Measurements from ENCODE around the gene SKI.
A peak's percentile ranks its signal among the peaks of the same experiment; 100 is the strongest.
"Not testable (repeated sequence)": the region's sequence is repeated elsewhere in the genome, so short reads cannot be mapped to it uniquely, and the experiment has no call there.

SKI gene

DNA sequence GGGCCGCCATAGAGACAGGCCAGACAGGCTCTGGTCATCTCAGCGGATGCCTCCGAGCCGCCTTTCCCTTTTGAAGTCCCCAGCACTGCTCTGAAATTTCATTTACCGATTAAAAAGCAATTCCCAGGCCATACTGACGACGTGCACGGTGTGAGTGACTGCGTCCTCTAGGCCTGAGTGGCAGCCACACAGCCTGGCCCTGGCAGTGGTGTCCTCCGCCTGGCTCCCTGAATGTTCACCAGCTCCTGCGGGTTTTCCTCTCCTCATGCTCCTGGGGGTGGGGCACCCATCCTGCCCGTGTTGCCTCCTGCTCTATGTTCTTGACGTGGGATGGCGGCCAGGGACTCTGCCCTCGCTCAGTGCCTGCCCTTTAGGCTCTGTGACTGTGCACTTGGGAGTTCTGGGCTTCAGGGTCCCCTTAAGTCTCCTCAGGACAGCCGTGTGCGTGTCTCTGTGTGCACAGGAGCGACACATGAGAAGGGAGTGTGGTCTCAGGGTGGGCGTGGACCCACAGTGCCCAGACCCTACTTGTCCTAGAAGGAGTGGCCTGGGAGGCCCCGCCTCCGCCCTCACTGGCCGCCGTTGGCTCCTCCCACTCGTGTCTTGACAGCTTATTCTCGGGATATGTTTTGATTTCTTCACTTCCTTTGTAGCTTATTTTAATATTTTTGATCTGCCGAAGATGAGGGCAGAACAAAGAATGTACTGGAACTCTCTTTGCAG lies 3.6 kb downstream of the SKI start:
- DNase-seq = peak; percentile 72 to 81 (median 76)

DNA sequence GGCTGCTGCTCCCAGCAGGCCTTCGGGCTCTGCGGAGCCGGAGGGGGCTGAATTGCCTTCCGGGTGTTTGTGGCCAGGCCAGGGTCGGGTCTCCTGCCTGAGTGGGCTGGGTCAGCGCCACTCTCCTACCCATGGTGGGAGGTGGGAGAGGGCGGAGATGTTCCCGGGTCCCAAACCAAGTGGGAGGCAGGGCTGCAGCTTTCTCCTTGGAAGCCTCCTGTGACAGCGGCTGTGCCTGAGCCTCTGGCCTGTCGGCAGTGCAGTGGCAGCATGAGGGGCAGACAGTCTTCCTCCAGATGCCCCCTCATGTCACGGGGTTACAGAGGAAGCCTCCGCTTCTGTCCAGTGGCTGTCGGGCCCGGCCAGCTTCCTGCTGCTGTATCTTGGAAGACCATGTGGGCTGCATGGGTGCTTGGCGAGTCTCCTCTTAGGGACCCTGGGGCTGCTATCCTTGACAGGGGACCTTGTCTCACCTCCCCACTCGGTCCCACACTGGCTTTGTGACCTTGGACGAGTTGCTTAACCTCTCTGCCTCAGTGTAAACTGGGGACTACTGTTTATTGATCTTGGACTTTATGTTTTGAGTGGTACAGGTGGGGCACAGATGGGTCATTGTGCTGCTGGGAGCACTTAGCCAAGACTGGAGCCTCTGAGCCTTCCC lies 4.3 kb downstream of the SKI start:
- DNase-seq = no peak

DNA sequence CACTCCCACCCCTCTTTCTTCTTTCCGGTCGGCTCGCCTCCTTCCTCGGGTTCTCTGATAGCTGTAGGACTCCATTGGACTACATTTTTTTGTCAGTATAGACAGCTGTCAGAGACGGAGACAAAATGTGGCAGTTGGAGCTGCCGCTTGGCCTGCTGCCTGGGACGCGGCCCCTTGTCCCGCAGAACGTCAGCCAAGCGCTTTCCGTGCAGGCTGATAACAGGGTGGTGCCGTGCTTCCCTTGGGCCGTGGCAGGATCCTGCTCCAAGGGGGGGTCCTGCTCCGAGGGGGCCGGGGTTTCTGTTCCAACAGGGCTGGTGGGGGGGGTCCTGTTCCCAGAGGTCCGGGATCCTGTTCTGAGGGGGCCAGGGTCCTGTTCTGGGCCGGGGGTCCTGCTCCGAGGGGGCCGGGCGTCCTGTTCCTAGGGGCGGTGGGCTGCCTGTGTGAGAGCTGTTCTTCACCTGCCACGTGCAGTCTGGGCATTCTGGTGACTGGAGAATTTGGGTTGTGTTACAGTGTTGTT lies 4.9 kb downstream of the SKI start:
- peak in 1 of 5 donors; percentile 9 for DNase-seq

DNA sequence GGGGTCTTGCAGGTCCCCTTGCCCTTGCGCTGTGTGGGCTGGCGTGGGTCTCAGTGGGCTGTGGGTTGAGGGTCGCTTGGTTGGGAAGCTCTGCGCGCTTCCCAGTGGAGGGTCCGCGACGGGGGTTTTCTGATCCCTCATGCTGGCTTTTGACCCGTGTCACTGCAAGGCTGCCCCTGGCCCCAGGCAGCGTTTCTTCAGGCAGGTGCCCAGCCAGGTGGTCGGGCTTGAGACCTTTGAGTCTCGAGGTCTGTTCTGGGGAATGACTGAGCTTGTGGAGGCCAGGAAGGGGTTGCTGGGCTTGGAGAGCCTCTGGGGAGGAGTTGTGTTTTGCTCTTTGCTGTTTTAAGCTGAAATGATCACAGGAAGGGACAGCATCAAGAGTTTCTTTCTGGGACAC lies 5.3 kb downstream of the SKI start:
- DNase-seq = no peak

DNA sequence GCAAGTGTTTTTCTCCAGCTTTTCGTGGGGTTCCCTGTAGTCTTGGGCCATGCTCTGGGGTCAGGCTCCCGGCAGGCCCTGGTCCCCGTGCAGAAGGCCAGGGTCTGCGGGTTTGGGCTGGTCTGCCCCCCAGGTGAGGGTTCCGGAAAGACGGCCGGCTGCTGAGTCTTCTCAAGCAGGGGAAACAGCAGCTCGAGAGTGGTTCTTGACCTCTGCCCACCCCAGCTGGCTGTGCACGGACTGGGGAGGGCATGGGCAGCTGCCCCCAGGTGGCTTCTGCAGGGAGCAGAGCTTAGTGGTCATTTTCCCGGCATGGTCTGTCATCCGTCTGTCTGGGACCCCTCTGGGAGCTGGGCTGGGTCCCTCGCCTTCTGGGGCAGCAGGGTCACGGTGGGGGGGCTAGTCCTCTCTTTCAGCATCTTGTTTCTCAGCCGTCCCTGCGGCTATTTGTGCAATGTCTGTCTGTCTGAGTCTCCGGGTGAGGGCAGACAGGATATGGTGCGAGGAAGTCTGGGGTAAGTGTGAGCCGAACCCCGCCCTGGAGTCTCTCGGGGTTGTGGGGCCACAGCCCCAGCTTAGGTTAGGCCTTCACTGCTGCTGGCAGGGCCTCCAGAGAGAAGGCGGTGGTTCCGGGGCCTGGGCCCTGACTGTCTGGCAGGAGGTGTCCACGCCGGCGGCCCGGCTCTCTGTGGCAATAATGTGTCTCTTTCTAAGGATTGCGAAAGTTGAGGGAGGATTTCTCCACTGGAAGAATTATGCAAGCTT lies 6.1 kb downstream of the SKI start:
- peak; percentile 70 to 86 (median 80) for DNase-seq

DNA sequence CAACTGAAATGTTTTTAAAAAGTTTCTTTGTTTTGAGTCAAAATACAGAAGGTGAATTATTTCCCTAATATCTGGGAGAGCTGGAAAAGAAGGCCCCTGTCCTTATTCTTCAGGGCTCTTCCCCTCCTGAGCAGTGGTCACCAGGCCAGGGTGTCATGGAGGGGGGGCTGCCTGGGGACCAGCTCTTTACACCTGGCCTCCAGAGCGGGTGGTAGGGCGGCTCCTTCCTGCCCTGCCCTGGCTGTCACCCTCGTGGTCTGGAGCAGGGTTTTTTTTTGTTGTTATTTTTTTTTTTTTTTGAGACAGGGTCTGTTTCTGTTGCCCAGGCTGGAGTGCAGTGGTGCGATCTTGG lies 6.6 kb downstream of the SKI start:
- DNase-seq = peak in 3 of 5 donors; percentile 32 to 47 (median 45)

DNA sequence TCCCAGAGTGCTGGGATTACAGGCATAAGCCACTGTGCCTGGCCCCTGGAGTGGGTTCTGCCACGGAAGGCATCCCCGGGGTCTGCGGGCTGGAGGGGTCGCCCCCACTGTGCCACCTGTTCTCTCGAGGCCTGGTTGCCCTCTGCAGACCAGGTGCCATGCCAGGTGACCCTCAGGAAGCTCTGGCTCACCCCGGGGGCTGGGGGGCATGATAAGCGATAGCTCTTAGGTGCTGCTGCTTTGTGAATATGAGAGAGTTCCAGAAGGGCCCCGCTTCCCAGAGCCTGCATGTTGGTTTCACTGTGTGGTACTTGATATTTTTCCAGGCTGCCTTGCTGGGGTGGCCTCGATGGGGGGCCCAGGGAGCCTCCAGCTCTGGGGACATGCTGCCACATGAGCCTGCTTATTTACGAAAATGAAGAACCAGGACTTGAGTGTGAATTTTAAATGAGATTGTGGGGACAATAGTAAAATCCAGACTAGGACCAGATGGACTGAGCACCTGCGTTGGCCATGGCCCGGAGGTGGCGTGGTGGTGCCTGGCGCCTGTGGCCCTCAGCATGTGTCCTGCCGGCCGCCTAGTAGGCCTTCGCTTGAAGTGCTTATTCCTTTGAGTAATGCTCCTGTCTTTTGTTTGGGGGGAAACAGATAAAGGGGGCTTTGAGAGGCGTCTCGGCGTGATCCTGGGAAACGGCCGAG lies 7.3 kb downstream of the SKI start:
- DNase-seq = peak in 1 of 5 donors; percentile 5

DNA sequence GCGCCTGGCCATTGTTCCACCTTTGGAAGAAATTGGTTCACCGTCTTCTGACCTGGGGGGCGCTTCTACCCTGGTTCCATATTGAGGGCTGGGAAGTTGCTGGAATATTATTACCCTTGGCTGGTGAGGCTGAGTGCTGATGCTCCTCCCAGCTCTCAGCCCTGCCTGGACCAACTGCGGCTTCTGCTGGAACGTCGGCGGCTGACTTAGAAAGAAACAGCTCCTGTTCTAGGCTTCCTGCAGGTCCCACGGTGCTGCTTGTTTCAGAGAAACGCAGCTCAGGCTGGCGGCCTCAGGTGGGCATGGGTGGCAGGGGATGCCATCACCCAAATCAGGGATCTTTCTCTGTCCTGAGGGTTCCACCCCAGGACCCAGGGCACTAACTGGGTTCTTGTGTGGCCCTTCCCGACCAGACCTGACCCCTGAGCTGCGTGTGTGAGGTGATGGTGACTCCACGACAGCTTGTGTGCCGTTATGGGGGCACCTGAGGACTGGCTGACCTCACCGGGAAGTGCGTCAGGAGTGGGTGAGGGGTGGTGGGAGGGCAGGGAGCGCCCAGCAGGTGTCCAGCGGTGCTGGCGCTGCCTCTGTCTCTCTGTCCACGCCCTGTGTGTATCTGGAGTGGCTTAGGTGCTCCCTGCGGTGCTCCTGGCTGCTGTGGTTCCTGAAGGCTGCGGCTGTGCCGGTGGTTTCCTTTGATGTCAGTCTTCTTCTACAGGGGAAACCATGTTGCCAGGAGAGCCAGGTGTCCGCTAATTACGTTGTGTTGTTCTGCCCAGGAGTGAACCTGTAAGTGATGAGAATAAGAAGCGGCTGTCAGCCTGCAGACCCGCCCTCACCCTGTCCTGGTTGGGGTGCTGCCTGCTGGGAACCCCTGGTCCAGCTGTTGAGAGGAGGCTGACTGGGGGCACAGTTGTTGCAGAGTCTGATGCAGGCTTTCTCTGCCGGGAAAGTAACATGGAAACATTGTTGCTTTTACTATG lies 8.9 kb downstream of the SKI start:
- DNase-seq = peak; percentile 40 to 66 (median 63)

DNA sequence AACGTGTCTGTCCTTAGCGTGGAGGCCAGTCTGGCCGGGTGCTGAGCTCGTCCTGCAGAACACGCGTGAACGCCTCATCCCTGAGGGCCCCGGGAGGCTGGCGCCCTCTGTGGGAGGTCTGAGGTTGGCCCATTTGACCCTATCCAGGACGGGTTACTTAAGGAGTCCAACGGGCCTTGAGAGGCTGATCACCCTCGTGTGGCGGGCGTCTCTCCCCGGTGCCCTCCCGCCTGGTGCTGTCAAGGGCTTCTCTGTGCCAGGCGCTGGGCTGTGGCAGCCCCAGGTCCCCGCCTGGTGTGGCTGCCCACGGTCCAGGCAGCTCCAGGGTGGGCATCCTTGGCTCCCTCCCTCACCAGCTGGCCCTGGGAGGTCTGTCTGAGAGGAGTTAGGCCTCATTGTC lies 9.7 kb downstream of the SKI start:
- peak in 1 of 5 donors; percentile 8 for DNase-seq

DNA sequence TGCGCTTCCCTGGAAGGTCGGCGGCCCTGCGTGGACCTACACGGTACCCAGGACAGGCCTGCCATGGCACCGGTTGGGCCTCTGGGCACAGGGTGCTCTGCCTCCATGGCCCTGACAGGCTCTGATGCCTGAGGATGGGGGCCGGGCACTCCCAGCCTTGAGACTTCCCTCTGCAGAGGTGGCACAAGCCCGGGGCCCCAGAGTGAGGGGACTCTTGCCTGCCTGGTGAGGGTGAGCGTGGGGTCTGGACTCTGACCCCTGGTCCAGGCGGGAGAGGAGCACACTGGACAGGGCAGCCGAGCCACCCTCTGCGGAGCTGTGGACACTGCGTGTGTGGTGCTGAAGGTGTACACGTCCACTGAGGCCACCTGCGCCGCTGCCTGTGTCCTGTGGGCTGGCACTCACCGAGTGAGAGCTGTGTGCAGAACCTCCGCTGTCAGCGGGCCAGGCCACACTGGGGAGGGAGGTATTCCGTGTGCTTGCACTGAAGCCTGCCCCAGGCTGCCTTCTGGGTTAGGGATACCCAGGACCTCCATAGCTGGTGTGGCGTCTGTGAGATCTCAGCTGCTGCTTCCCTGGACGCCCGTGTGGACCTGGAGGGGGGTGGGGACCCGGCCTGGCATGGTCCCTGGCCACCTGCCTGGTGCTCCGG lies 10.4 kb downstream of the SKI start:
- DNase-seq = peak in 1 of 5 donors; percentile 6

DNA sequence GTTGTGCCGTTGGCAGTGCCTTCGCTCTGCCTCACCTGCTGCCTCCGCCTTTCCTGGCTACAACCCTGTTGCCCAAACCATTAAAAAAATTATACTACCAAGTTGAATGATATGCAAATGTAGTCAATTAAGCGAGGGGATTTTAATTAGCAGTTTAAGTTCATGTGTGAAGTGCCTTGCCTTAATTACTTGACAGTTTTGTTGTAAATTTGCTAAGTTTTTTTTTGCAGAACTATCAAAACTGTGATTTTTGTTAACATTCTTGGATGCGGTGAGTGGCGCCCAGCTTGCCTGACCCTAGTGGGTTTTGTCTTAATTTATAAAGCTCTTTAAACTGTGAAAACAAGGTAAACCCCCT lies 10.9 kb downstream of the SKI start:
- no peak for DNase-seq

DNA sequence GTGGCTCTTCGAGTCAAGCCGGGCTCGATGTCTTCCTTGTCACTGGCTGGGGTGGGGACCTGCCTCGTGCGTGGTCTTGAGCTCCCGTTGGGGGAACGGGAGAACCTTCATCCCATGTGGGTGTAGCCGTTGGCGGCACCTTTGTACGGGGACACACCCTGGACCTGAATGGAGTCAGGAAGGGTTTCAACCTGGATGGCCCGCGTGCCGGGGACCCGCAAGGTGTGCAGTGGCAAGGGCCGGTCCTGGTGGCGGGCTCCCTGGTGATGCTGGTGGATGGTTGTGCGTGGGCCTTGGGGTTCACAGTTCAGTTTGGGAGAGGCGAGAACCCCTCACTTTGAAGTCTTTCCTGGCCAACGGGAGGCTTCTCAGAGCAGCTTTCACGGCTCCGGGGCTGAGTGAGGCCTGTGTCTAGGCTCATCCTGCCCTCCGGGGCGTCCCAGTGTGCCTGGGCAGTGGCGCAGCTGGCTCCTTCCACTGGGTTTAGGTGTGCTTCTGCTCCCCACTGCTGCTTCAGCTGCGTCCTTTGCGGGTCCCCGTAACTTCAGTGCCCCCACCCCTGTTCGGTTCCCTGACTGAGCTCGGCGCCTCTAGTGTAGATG lies 11.4 kb downstream of the SKI start:
- DNase-seq = peak in 1 of 5 donors; percentile 4

DNA sequence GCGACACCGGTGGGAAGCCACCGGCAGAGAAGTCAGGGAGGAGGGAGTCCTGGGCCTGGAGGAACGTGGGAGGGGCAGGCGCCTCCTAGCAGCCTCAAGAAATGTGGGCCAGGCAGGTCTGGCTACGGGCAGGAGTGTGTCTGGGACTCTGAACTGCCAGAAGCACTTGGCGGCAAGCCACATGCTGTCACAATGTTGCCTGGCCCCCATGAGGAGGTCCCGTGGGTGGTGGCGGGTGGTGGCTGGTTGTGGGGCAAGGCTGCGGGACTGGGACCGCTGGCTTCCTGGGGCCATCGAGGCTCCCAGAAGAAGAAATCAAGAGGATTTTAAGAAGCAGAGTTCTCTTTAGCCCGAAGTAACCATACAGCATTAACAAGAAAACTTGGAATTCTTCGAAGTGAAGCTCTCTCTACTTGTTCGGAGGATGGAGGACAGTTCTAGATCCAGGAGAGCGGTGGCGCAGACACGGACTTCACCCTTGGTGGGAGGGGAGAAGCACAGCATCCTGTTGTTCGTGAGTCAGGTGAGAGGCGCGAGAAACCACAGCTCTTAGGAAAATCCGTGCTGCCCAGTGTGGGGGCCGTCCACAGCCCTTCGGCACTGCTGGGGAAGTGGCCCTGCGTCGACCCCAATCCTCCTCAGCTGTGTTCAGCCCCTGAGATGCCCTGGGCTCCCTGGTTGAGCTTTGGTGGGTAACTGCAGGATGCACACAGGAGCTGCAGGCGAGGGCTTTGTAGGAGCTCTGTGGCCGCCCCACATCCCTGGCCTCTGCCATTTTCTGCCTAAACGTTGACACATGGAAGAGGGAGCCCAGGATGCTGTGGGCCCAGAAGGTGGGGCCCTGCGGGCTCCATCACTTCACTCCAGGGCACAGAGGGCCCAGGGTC lies 12.4 kb downstream of the SKI start:
- peak in 1 of 5 donors; percentile 13 for DNase-seq

DNA sequence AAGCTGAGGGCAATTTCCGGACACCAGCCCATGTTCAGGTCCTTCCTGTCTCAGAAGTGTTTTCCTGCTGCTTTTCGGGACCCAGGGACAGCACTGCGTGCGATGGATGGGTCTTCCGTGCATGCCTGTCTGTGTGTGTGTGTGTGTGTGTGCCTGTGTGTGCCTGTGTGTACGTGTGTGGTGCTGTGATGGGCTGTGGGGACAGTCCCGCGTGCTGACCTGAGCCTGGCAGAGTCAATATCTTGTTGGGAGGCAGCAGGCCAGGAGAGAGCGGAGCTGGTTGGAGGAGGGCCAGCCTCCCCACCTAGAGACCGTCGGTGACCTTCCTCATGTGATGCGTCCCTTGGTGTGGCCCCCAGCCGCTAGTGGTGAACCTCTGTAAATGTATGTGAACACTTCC lies 13.7 kb downstream of the SKI start:
- peak in 1 of 5 donors; percentile 5 for DNase-seq

DNA sequence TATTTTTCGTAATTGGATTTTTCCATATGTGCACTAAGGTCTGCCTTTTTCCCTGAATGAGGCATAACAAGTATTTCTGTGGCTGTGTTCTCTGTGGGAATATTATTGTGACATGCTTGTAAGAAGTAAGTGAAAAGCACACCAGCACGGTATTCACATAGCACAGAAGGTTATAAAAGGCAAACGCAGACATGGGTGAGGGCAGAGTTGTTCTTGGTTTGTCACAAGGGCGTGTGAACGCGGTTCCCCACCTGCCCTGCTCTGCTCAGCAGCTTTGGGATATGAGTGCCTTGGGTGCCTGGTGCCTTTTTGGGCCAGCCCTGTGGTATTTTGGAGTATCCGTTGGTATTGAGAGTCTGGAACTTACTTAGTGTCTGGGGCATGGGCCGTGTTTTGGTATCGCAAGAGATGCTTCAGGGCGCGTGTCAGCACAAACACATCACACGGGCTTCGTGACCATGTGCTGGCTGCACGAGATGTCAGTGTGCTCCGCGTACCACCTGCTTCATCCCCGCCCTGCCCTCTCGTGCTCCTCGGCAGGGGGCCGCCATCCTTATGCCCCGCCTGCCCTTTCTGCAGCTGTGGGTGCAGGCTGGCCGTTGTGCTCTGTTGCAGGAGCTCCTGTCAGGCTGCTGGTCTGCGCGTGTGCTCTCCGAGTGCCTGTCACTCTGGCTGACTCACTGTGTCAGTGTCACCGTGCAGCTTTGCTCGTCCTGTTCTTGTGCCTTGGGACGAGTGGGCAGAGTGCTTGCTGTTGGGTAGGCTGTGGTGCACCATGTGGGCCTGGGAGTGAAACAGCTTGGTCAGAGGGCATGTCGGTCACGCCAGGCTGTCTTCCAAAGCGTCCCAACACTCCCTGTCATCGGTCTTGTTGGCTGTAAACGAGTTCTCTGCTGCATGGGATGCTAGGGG lies 15.0 kb downstream of the SKI start:
- peak in 1 of 5 donors; percentile 5 for DNase-seq

DNA sequence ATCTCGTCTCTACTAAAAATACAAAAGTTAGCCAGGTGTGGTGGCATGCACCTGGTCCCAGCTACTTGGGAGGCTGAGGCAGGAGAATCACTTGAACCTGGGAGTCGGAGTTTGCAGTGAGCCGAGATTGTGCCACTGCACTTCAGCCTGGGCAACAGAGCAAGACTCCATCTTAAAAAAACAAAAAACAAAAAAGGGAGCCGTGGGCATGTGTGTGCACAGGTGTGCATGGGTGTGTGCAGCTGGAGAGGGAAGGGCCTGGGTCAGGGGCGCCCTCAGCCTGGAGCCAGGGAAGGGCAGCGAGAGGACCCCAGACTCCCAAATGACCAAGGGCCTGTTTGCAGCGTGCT lies 18.9 kb downstream of the SKI start:
- not testable (repeated sequence) for DNase-seq

DNA sequence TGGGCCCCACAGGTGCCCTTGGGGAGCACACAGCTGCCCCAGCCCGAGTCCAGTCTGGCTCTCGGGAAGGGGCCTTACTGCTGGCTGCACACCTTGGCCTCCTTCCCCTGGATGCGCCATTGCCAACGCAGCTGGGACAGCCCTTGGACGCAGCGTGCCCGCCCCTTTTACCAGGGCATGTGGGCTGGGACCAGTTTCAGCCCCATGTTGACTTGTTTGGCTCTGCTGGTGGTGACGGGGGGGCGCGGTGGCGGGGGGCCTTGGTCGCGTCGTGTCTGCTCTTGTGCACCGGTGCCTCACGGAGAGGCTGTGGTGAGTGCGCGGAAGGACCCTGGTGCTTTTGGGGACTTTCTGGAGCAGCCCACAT lies 19.6 kb downstream of the SKI start:
- DNase-seq = peak in 1 of 5 donors; percentile 6

DNA sequence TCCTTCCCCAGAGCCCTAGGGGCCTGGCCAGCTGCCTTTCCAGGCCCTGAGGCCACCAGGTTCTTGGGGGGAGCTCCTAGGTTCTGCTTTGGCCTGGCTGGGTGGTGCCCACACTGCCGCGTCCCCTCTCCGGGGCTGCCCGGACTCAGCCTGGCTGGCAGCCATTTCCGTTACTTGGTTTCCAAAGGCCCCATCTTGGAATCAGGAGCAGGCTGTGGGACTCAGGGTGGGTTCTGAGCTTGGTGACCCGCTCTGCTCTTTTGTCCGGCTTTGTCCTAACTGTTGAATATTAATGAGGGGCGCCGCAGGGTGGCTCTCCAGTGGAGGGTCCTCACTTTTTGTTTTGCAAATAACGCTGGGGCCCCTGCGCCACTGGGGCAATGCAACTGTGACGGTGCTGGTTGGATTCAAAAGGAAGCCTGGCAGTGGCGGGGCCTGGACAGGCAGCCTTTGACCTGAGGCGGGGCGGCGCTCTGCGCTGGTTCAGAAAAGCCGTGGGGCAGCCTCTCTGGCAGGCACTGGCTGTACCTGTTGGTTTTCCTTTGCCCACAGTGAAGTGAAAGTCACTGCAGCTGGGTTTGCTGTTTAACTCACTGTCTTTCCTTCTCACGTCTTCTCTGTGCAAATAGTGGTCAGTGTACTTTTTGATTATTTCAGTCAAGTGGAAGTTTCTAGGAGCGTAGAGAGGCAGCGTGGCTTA lies 20.2 kb downstream of the SKI start:
- DNase-seq = no peak

All from T-helper 1 cell (primary cell).